GM23338 (cell line): Measurements from ENCODE around the gene DDX24. TPM values are rescaled to one million over a fixed set of nuclear protein-coding genes. Genes with fewer than 3 reads are reported as not detected.

Source experiments
- ATAC-seq: fragments of 200-7000 bp; cut with Tn5 transposase; 3 replicates; pipeline ENCODE4 v1.9.1; 2020
- DNase-seq: peaks from one replicate; pipeline ENCODE4 v3.0.0-alpha.2; 2015; ENCODE audit warnings: low spot score
- H2AFZ ChIP-seq: fragments of 200-600 bp; sonication (generic); 2 replicates; pipeline ENCODE4 v1.8.0; 2016; ENCODE audit warnings: antibody characterized with exemption, mild to moderate bottlenecking, moderate library complexity
- H3F3A ChIP-seq: fragments of 200-600 bp; sonication (generic); replicated peaks from 2 replicates; pipeline ENCODE4 v1.8.0; 2017; ENCODE audit warnings: antibody characterized with exemption, mixed run types, low read depth
- H3K27ac ChIP-seq: fragments of 200-600 bp; sonication (generic); 2 replicates; pipeline ENCODE4 v1.6.1; 2016; ENCODE audit warnings: low read depth
- H3K27me3 ChIP-seq: fragments of 200-600 bp; sonication (generic); 2 replicates; pipeline ENCODE4 v1.8.0; 2016; ENCODE audit warnings: mild to moderate bottlenecking, mixed run types, moderate library complexity; ENCODE audit not compliant: insufficient read depth
- H3K36me3 ChIP-seq: fragments of 200-600 bp; sonication (generic); 2 replicates; pipeline ENCODE4 v1.8.0; 2016; ENCODE audit warnings: mild to moderate bottlenecking; ENCODE audit not compliant: insufficient read depth
- H3K4me1 ChIP-seq: fragments of 200-600 bp; sonication (generic); 2 replicates; pipeline ENCODE4 v1.8.0; 2016; ENCODE audit warnings: mild to moderate bottlenecking, moderate library complexity; ENCODE audit not compliant: insufficient read depth
- H3K4me2 ChIP-seq: fragments of 200-600 bp; sonication (generic); 2 replicates; pipeline ENCODE4 v1.7.1; 2017; ENCODE audit warnings: mixed run types
- H3K4me3 ChIP-seq: fragments of 200-600 bp; sonication (generic); 2 replicates; pipeline ENCODE4 v1.6.1; 2016; ENCODE audit warnings: mixed run types
- H3K79me2 ChIP-seq: fragments of 200-600 bp; sonication (generic); replicated peaks from 2 replicates; pipeline ENCODE4 v1.8.0; 2017; ENCODE audit warnings: mild to moderate bottlenecking; ENCODE audit not compliant: insufficient read depth
- H3K9me2 ChIP-seq: fragments of 200-600 bp; sonication (generic); 2 replicates; pipeline ENCODE4 v1.8.0; 2017; ENCODE audit not compliant: insufficient read depth
- H4K20me1 ChIP-seq: fragments of 200-600 bp; sonication (generic); replicated peaks from 2 replicates; pipeline ENCODE4 v1.8.0; 2017; ENCODE audit warnings: mild to moderate bottlenecking; ENCODE audit not compliant: insufficient read depth
- H3K27ac Mint-ChIP-seq: 2 replicates; pipeline ENCODE4 v1.8.0; 2020; ENCODE audit warnings: inconsistent platforms, mild to moderate bottlenecking, moderate library complexity, mixed read lengths
- H3K27me3 Mint-ChIP-seq: 3 replicates; pipeline ENCODE4 v1.8.0; 2022; ENCODE audit warnings: low read depth, mild to moderate bottlenecking, moderate library complexity, mixed read lengths, inconsistent platforms; ENCODE audit not compliant: insufficient read depth, poor library complexity
- H3K36me3 Mint-ChIP-seq: 3 replicates; pipeline ENCODE4 v1.8.0; 2021; ENCODE audit warnings: low read depth, mild to moderate bottlenecking, inconsistent platforms, moderate library complexity, mixed read lengths
- H3K4me1 Mint-ChIP-seq: 3 replicates; pipeline ENCODE4 v1.8.0; 2020; ENCODE audit warnings: mild to moderate bottlenecking, inconsistent platforms, mixed read lengths
- H3K4me3 Mint-ChIP-seq: 3 replicates; pipeline ENCODE4 v1.8.0; 2021; ENCODE audit warnings: moderate library complexity, mild to moderate bottlenecking, inconsistent platforms, mixed read lengths
- H3K9me3 Mint-ChIP-seq: 3 replicates; pipeline ENCODE4 v1.8.0; 2020; ENCODE audit warnings: moderate library complexity, mild to moderate bottlenecking, inconsistent platforms, mixed read lengths
- CREB1 ChIP-seq: fragments of 250-450 bp; sonication (Bioruptor Pico); IDR thresholded peaks from 2 replicates; pipeline ENCODE4 v1.5.0; 2020; ENCODE audit warnings: low read depth, mild to moderate bottlenecking, moderate library complexity
- CTCF ChIP-seq, 2 experiments: fragments of 200-600 bp in 1 of 2; sonication (generic) in 1 of 2; conservative IDR thresholded peaks; 2 replicates each; pipeline versions ENCODE4 v1.5.1 to v1.6.1; 2016 to 2017; ENCODE audit warnings: antibody characterized with exemption in 2 of 2, low read depth in 2 of 2, mild to moderate bottlenecking in 2 of 2, moderate library complexity in 1 of 2
- ETS1 ChIP-seq: IDR thresholded peaks from 2 replicates; pipeline ENCODE4 v1.6.1; 2016; ENCODE audit warnings: antibody characterized with exemption
- EZH2 ChIP-seq: fragments of 200-600 bp; sonication (generic); IDR thresholded peaks from one replicate; pipeline ENCODE4 v1.8.0; 2017; ENCODE audit warnings: antibody characterized with exemption, mild to moderate bottlenecking, low read depth; ENCODE audit not compliant: unreplicated experiment
- EZH2phosphoT487 ChIP-seq: fragments of 200-600 bp; sonication (generic); IDR thresholded peaks from one replicate; pipeline ENCODE4 v1.8.1; 2018; ENCODE audit warnings: antibody characterized with exemption; ENCODE audit not compliant: unreplicated experiment
- JUNB ChIP-seq: IDR thresholded peaks from one replicate; pipeline ENCODE4 v1.6.1; 2016; ENCODE audit warnings: antibody characterized with exemption; ENCODE audit not compliant: unreplicated experiment
- NANOG ChIP-seq: IDR thresholded peaks from 2 replicates; pipeline ENCODE4 v1.6.1; 2016; ENCODE audit warnings: antibody characterized with exemption, borderline replicate concordance
- POLR2AphosphoS5 ChIP-seq: IDR thresholded peaks from 2 replicates; pipeline ENCODE4 v1.6.1; 2016; ENCODE audit warnings: antibody characterized with exemption, low read depth
- REST ChIP-seq: IDR thresholded peaks from one replicate; pipeline ENCODE4 v1.6.1; 2018; ENCODE audit warnings: antibody characterized with exemption; ENCODE audit not compliant: unreplicated experiment
- STAT1 ChIP-seq: IDR thresholded peaks from one replicate; pipeline ENCODE4 v1.6.1; 2016; ENCODE audit warnings: antibody characterized with exemption; ENCODE audit not compliant: unreplicated experiment
- ZNF114 ChIP-seq: fragments of 250-450 bp; sonication (Bioruptor Pico); IDR thresholded peaks from 2 replicates; pipeline ENCODE4 v1.5.0; 2020; ENCODE audit warnings: mild to moderate bottlenecking, moderate library complexity
- ZNF331 ChIP-seq: fragments of 250-450 bp; sonication (Bioruptor Pico); IDR thresholded peaks from 2 replicates; pipeline ENCODE4 v1.5.0; 2020; ENCODE audit warnings: low read depth, mild to moderate bottlenecking, moderate library complexity
- ZNF462 ChIP-seq: fragments of 250-450 bp; sonication (Bioruptor Pico); IDR thresholded peaks from 2 replicates; pipeline ENCODE4 v1.5.0; 2020; ENCODE audit warnings: mild to moderate bottlenecking, moderate library complexity
- polyA plus RNA-seq: library from polyadenylated mRNA; unstranded; fragments of >200 nt; fragmentation: Nextera tagmentation; extraction: Ambion mirVana; gene quantifications from 2 replicates; pipeline ENCODE4 v1.2.1, GENCODE V29; 2016
- total RNA-seq: library from RNA; depleted of rRNA; stranded (reverse); fragments of >200 nt; shearing (Covaris generic); gene quantifications from 2 replicates; pipeline ENCODE4 v1.2.3, GENCODE V29; 2014

The DDX24 gene
- total and polyA plus RNA-seq, 2 experiments from 2014 or later: 150 to 265 TPM

DNA sequence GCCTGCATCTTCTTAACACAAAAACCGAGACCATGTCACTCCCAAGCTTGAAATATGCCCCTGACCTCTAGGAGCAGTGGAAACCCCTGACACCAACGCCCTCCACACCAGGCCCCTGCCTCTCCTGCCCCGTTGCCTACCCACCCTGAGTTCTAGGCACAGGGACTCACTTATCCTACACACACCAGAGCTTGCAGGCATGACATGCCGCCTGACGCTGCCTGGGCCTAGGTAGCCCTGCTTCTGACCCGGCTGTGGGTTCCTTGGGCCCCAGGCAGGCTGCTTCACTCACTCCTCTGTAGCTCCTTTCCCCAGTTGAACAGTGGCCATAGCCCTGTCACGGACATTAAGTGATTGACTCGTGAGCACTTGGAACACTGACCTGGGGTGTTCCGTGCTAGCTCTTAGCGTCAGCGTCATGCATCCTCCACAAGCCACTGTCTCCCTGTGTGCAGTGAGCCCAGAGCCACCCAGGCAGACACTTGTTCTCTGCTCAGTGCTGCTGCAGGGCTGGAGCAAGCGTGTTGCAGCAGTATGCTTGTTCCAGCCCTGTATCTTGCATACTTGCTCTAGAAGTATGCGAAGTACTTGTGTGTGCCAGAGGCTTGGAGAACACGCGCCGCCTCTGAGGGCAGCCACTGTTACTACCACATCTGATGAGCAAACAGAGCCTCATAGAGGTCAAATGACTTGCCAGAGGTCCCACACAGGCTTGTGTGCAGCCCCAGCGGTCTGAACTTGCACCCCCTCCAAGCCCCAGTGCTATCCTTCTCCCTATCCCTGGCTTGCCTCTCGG, 39.3 kb downstream of the DDX24 start:
- Histone ChIP-seq H3K4me3 (no peak overlapping the region), H3K27ac (no peak overlapping the region), H3K4me1 (no peaks in the 10 kb centered on the region), H3K36me3 (no peaks in the 10 kb centered on the region), H3K9me2 (no peaks in the 10 kb centered on the region), H3K79me2 (no peaks in the 10 kb centered on the region), H3K4me2 (no peak overlapping the region), H3K27me3 (no peaks in the 10 kb centered on the region), H3F3A (no peaks in the 10 kb centered on the region), H2AFZ (no peak overlapping the region), H4K20me1 (no peaks in the 10 kb centered on the region)
- H3K36me3 Mint-ChIP-seq: peaks cover 15% of the 10 kb centered on the region; the same call in 2 of the 3 replicates
- TF ChIP-seq POLR2AphosphoS5 (no peak), NANOG (no peak), STAT1 (no peak), EZH2phosphoT487 (no peak), CTCF (conservative IDR thresholded peaks at IDR 0.05; ENCODE audit: low read depth in 2 of 2) (no peak), CREB1 (CRISPR knock-in tag) (no peak), ZNF462 (CRISPR knock-in tag) (no peak), EZH2 (no peak), ETS1 (no peak), JUNB (no peak), ZNF331 (CRISPR knock-in tag) (no peak), REST (no peak), ZNF114 (CRISPR knock-in tag) (no peak)
- H3K9me3 Mint-ChIP-seq: no peaks in the 10 kb centered on the region; the same call in 2 of the 3 replicates
- H3K4me1 Mint-ChIP-seq: peaks cover 6% of the 10 kb centered on the region; the same call in 1 of the 3 replicates
- DNase-seq (no peak), ATAC-seq (no peak)
- no peak overlapping the region for H3K27ac Mint-ChIP-seq
- H3K4me3 Mint-ChIP-seq: no peak overlapping the region
- H3K27me3 Mint-ChIP-seq: peaks cover 18% of the 10 kb centered on the region
